H1 (cell line): ENCODE measurements around the gene RASGEF1B. TPM values are rescaled to one million over a fixed set of nuclear protein-coding genes. Genes with fewer than 3 reads are reported as not detected.

Experiments
- CTCF ChIA-PET: fragments of 300-600 bp; sonication (Branson Sonifier 250); formaldehyde crosslinking; loops from one replicate; lab custom pipeline; 2021; ENCODE audit not compliant: partially characterized antibody; lab: Charles Lee
- POLR2A ChIA-PET: fragments of 300-600 bp; sonication (Branson Sonifier 250); formaldehyde crosslinking; loops from one replicate; lab custom pipeline; 2021; ENCODE audit warnings: inconsistent platforms; ENCODE audit not compliant: partially characterized antibody; lab: Charles Lee
- DNase-seq, 2 experiments: peaks; one replicate each; pipeline versions ENCODE4 v3.0.0 to v3.0.0-alpha.2; 2010 to 2022; ENCODE audit warnings: low spot score in 2 of 2, low read depth in 1 of 2, mixed read lengths in 1 of 2
- FAIRE-seq: peaks from 2 replicates; lab custom pipeline; 2011; peaks lifted over from hg19 to GRCh38; lab: Jason Lieb, UNC
- H2AFZ ChIP-seq: 2 replicates; pipeline ENCODE4 v1.8.1; 2012; ENCODE audit warnings: low read length, inconsistent platforms
- H2AK5ac ChIP-seq: 2 replicates; pipeline ENCODE4 v1.6.1; 2013; ENCODE audit warnings: low read depth, low read length
- H2BK120ac ChIP-seq: replicated peaks from 2 replicates; pipeline ENCODE3; 2013; ENCODE audit warnings: low read depth, low read length, inconsistent platforms
- H2BK12ac ChIP-seq: 2 replicates; pipeline ENCODE4 v1.6.1; 2013; ENCODE audit warnings: low read depth, low read length
- H2BK15ac ChIP-seq: 2 replicates; pipeline ENCODE4 v1.6.1; 2013; ENCODE audit warnings: low read length
- H2BK20ac ChIP-seq: 2 replicates; pipeline ENCODE4 v1.6.1; 2013; ENCODE audit warnings: low read length
- H2BK5ac ChIP-seq: 2 replicates; pipeline ENCODE4 v1.6.1; 2013; ENCODE audit warnings: low read depth, low read length
- H3K14ac ChIP-seq: 2 replicates; pipeline ENCODE4 v1.6.1; 2013; ENCODE audit warnings: inconsistent platforms; ENCODE audit not compliant: insufficient read length
- H3K18ac ChIP-seq: 2 replicates; pipeline ENCODE4 v1.6.1; 2013; ENCODE audit warnings: low read length; ENCODE audit errors: extremely low read depth
- H3K23ac ChIP-seq: 2 replicates; pipeline ENCODE4 v1.6.1; 2013; ENCODE audit warnings: inconsistent platforms; ENCODE audit not compliant: insufficient read length
- H3K23me2 ChIP-seq: 2 replicates; pipeline ENCODE4 v1.6.1; 2013; ENCODE audit warnings: low read depth, low read length
- H3K27ac ChIP-seq: 2 replicates; pipeline ENCODE4 v1.6.1; 2011; ENCODE audit warnings: low read depth, low read length, inconsistent platforms
- H3K27me3 ChIP-seq, 4 experiments: replicated peaks in 1 of 4; 1 replicate in 1 of 4; 2 replicates in 3 of 4; pipeline versions ENCODE4 v1.6.1 to v1.8.1; 2011 to 2013; ENCODE audit warnings: low read length in 3 of 4, mild to moderate bottlenecking in 3 of 4, inconsistent platforms in 2 of 4, mixed read lengths in 2 of 4, moderate library complexity in 1 of 4; ENCODE audit not compliant: control insufficient read depth in 3 of 4, insufficient read depth in 3 of 4; ENCODE audit errors: extremely low read depth in 1 of 4
- H3K36me3 ChIP-seq, 4 experiments: 2 replicates each; pipeline versions ENCODE4 v1.6.1 to v1.8.1; 2011 to 2013; ENCODE audit warnings: mild to moderate bottlenecking in 4 of 4, low read length in 3 of 4, moderate library complexity in 2 of 4, control low read depth in 1 of 4, inconsistent platforms in 1 of 4; ENCODE audit not compliant: insufficient read depth in 4 of 4, control insufficient read depth in 2 of 4
- H3K4ac ChIP-seq: replicated peaks from 2 replicates; pipeline ENCODE3; 2013; ENCODE audit warnings: low read length, low read depth, mixed read lengths, inconsistent platforms; ENCODE audit not compliant: insufficient read length
- H3K4me1 ChIP-seq, 4 experiments: replicated peaks in 1 of 4; 1 replicate in 1 of 4; 2 replicates in 3 of 4; pipeline versions ENCODE4 v1.6.1 to v1.8.1; 2011 to 2013; ENCODE audit warnings: low read length in 3 of 4, inconsistent platforms in 2 of 4, mixed read lengths in 1 of 4; ENCODE audit not compliant: insufficient read depth in 4 of 4, control insufficient read depth in 3 of 4
- H3K4me2 ChIP-seq, 2 experiments: 2 replicates each; pipeline versions ENCODE4 v1.6.1 to v1.8.1; 2011 to 2013; ENCODE audit warnings: low read depth in 2 of 2, low read length in 2 of 2, control low read depth in 1 of 2, inconsistent platforms in 1 of 2, mild to moderate bottlenecking in 1 of 2; ENCODE audit not compliant: insufficient read depth in 1 of 2
- H3K4me3 ChIP-seq, 4 experiments: fragments of 200-600, 300-600 bp in 1 of 4; sonication (generic), shearing (Covaris generic), sonication (Bioruptor Twin) in 1 of 4; 2 replicates each; pipeline versions ENCODE4 v1.5.1 to v1.8.1; 2011 to 2016; ENCODE audit warnings: low read length in 4 of 4, low read depth in 3 of 4, control low read depth in 2 of 4, inconsistent platforms in 2 of 4, mild to moderate bottlenecking in 2 of 4, mixed read lengths in 1 of 4, moderate library complexity in 1 of 4; ENCODE audit not compliant: insufficient read depth in 2 of 4; ENCODE audit errors: extremely low read depth in 1 of 4
- H3K56ac ChIP-seq: replicated peaks from 2 replicates; pipeline ENCODE3; 2013; ENCODE audit warnings: low read depth, mild to moderate bottlenecking, mixed read lengths, low read length, inconsistent platforms; ENCODE audit not compliant: insufficient read length
- H3K79me1 ChIP-seq: 2 replicates; pipeline ENCODE4 v1.6.1; 2013; ENCODE audit warnings: low read depth, low read length, control low read depth
- H3K79me2 ChIP-seq, 2 experiments: 2 replicates each; pipeline versions ENCODE4 v1.6.1 to v1.8.1; 2012 to 2013; ENCODE audit warnings: low read length in 2 of 2, mild to moderate bottlenecking in 2 of 2, inconsistent platforms in 1 of 2; ENCODE audit not compliant: insufficient read depth in 2 of 2, control insufficient read depth in 1 of 2
- H3K9ac ChIP-seq, 4 experiments: replicated peaks in 1 of 4; 1 replicate in 1 of 4; 2 replicates in 3 of 4; pipeline versions ENCODE4 v1.6.1 to v1.8.1; 2011 to 2013; ENCODE audit warnings: low read depth in 3 of 4, low read length in 3 of 4, control low read depth in 2 of 4, mild to moderate bottlenecking in 2 of 4, moderate library complexity in 2 of 4, inconsistent platforms in 1 of 4; ENCODE audit errors: extremely low read depth in 1 of 4
- H3K9me3 ChIP-seq, 2 experiments: 2 replicates each; pipeline versions ENCODE4 v1.6.1 to v1.8.1; 2012 to 2013; ENCODE audit warnings: mild to moderate bottlenecking in 2 of 2, moderate library complexity in 2 of 2, control low read depth in 1 of 2, inconsistent platforms in 1 of 2, low read depth in 1 of 2, low read length in 1 of 2, mixed read lengths in 1 of 2; ENCODE audit not compliant: insufficient read depth in 2 of 2
- H4K20me1 ChIP-seq, 2 experiments: replicated peaks in 1 of 2; 2 replicates each; pipeline versions ENCODE3 to v1.8.1; 2011 to 2013; ENCODE audit warnings: inconsistent platforms in 2 of 2, low read length in 2 of 2, mild to moderate bottlenecking in 1 of 2; ENCODE audit not compliant: insufficient read depth in 2 of 2, control insufficient read depth in 1 of 2
- H4K5ac ChIP-seq: 2 replicates; pipeline ENCODE4 v1.6.1; 2013; ENCODE audit warnings: low read length, low read depth, mixed read lengths, inconsistent platforms; ENCODE audit not compliant: insufficient read length
- H4K8ac ChIP-seq: 2 replicates; pipeline ENCODE4 v1.8.0; 2013; ENCODE audit warnings: mild to moderate bottlenecking, moderate library complexity, low read length, inconsistent platforms; ENCODE audit not compliant: insufficient read depth; ENCODE audit errors: extremely low read depth
- H4K91ac ChIP-seq: replicated peaks from 2 replicates; pipeline ENCODE3; 2013; ENCODE audit warnings: low read length, mixed read lengths, inconsistent platforms; ENCODE audit not compliant: insufficient read length
- ASH2L ChIP-seq: fragments of 200-600, 300-600 bp; sonication (generic); IDR thresholded peaks from one replicate; pipeline ENCODE4 v1.7.1; 2017; ENCODE audit warnings: low read length
- ATF2 ChIP-seq: IDR thresholded peaks from 2 replicates; pipeline ENCODE4 v1.6.1; 2012; ENCODE audit warnings: low read length, inconsistent platforms
- CEBPB ChIP-seq: IDR thresholded peaks from 2 replicates; pipeline ENCODE4 v1.6.1; 2012; ENCODE audit warnings: low read depth, low read length
- CREB1 ChIP-seq: IDR thresholded peaks from 2 replicates; pipeline ENCODE4 v1.6.1; 2012; ENCODE audit warnings: inconsistent platforms
- EGR1 ChIP-seq: IDR thresholded peaks from 2 replicates; pipeline ENCODE4 v1.6.1; 2011; ENCODE audit warnings: low read depth, low read length, borderline replicate concordance
- EZH2 ChIP-seq: fragments of 200-600 bp; sonication (generic); IDR thresholded peaks from 2 replicates; pipeline ENCODE4 v1.7.1; 2012; ENCODE audit warnings: low read depth, mild to moderate bottlenecking, moderate library complexity, low read length, inconsistent platforms; ENCODE audit not compliant: severe bottlenecking
- GTF2F1 ChIP-seq: IDR thresholded peaks from 2 replicates; pipeline ENCODE4 v1.6.1; 2012; ENCODE audit warnings: low read depth, low read length, improper control_type of control experiment, borderline replicate concordance
- KDM4A ChIP-seq: IDR thresholded peaks from one replicate; pipeline ENCODE4 v1.7.1; 2012; ENCODE audit warnings: low read depth, mild to moderate bottlenecking, moderate library complexity, low read length, inconsistent platforms; ENCODE audit not compliant: severe bottlenecking
- SUZ12 ChIP-seq: fragments of 200-600 bp; sonication (generic); IDR thresholded peaks from 2 replicates; pipeline ENCODE4 v1.6.1; 2012; ENCODE audit warnings: mild to moderate bottlenecking, inconsistent platforms, low read length, moderate library complexity, mixed read lengths
- ZNF274 ChIP-seq: IDR thresholded peaks from 2 replicates; pipeline ENCODE4 v1.7.0; 2012; ENCODE audit warnings: low read length, borderline replicate concordance; ENCODE audit errors: extremely low read depth
- WGBS, 2 experiments: shearing (Covaris generic) in 1 of 2; methylation state at CpG; one replicate each; pipeline versions ENCODE4 v1.1.6 to v1.1.7; 2013 to 2015; ENCODE audit warnings: low lambda C conversion rate in 2 of 2, mixed read lengths in 2 of 2, inconsistent platforms in 1 of 2, low coverage in 1 of 2, missing lambda C conversion rate in 1 of 2; ENCODE audit not compliant: insufficient replicate concordance in 2 of 2, insufficient coverage in 1 of 2, insufficient read length in 1 of 2; ENCODE audit errors: extremely low coverage in 1 of 2, missing lambda C conversion rate in 1 of 2; 5-methylcytosine and 5-hydroxymethylcytosine counted together
- polyA plus RNA-seq, 7 experiments: library from polyadenylated mRNA; depleted of rRNA in 3 of 7; stranded (reverse) in 5 of 7; unstranded in 2 of 7; fragments of >200 nt in 5 of 7; fragments of 200-250 nt in 2 of 7; gene quantifications; 1 replicate in 5 of 7; 2 replicates in 1 of 7; 4 replicates in 1 of 7; pipeline versions ENCODE4 v1.2.1 to v1.2.3, GENCODE V29; 2011 to 2013; ENCODE audit warnings: missing spikeins in 2 of 7, mixed read lengths in 2 of 7
- total RNA-seq: library from RNA; stranded (reverse); fragmentation: NEBNext Ultra II Directional; extraction: Animal tissue kit (Norgen Biotek cat#: 25700); gene quantifications from 2 replicates; pipeline ENCODE4 v1.2.1, GENCODE V29; 2021
- TF ChIP-seq, protein P1 (sequence below): IDR thresholded peaks from 2 replicates; pipeline ENCODE4 v1.6.1; 2012; ENCODE audit warnings: inconsistent platforms

RASGEF1B gene
- total and polyA plus RNA-seq, 2 of the 8 experiments (the other 6 are each of a cell fraction or from before 2014, with no cell fraction given) = 1.6 to 4.7 TPM

- no peaks in the 10 kb centered on the region for H3K79me2 ChIP-seq
- no peak for TF ChIP-seq SUZ12
- no peak for TF ChIP-seq ASH2L
- TF ChIP-seq, protein P1, sequence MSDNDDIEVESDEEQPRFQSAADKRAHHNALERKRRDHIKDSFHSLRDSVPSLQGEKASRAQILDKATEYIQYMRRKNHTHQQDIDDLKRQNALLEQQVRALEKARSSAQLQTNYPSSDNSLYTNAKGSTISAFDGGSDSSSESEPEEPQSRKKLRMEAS = no peak
- no peak for TF ChIP-seq EGR1
- TF ChIP-seq ZNF274 = no peak
- no peak for TF ChIP-seq ATF2
- no peak for TF ChIP-seq KDM4A
- no peak for TF ChIP-seq EZH2
- TF ChIP-seq CEBPB = no peak
- TF ChIP-seq GTF2F1 = no peak
- TF ChIP-seq CREB1 = no peak
Observed at GRCh38 chr4:81447566-81448229, 24.0 kb downstream of the RASGEF1B start.

More at GRCh38 chr4:81447566-81448229, 24.0 kb downstream of the RASGEF1B start:
- Histone ChIP-seq H3K4me3 (no peak overlapping the region), H3K4me1 (peaks cover 0 to 1% (median 0%) of the 10 kb centered on the region in 4 experiments; a peak in 1 of 7 replicates), H4K91ac (no peak overlapping the region), H2BK5ac (no peak overlapping the region), H2AFZ (no peak overlapping the region), H2BK20ac (no peak overlapping the region), H2BK120ac (no peak overlapping the region), H3K27ac (no peak overlapping the region), H3K9ac (no peak overlapping the region), H2BK12ac (no peak overlapping the region), H4K20me1 (no peaks in the 10 kb centered on the region), H3K18ac (no peak overlapping the region), H3K14ac (no peak overlapping the region), H3K9me3 (no peaks in the 10 kb centered on the region), H3K27me3 (peaks cover 0 to 1% (median 0%) of the 10 kb centered on the region in 4 experiments; a peak in 1 of 7 replicates), H4K5ac (no peak overlapping the region), H3K4me2 (no peak overlapping the region), H3K79me1 (no peaks in the 10 kb centered on the region), H2BK15ac (no peak overlapping the region), H3K23ac (no peak overlapping the region), H2AK5ac (no peak overlapping the region), H4K8ac (no peak overlapping the region), H3K23me2 (no peaks in the 10 kb centered on the region), H3K4ac (no peak overlapping the region), H3K56ac (no peak overlapping the region), H3K36me3 (peaks cover 0 to 6% (median 0%) of the 10 kb centered on the region in 4 experiments; a peak in 2 of 8 replicates)
- 84% methylated on average over 10 of the region's 10 CpGs; no CpG with 5 or more reads in 1 of the 2 experiments for WGBS, 2 experiments
- FAIRE-seq = no peak
- DNase-seq = no peak
- ChIA-PET CTCF (interaction anchor here (1.6 kb wide), 1 partner anchor 19 kb away, joined by 7 read pairs; no protein-coding TSS in a partner anchor), POLR2A (interaction anchor here (0.6 kb wide), 1 partner anchor 235 kb away, joined by 3 read pairs; no protein-coding TSS in a partner anchor)
